CD4-positive, alpha-beta T cell treated with Interleukin-6 for 4 hours (primary cell): Measurements from ENCODE around the gene TMEM218.

Source experiments
- DNase-seq: peaks from one replicate; pipeline ENCODE4 v3.0.0-alpha.2; 2020; ENCODE audit warnings: mixed read lengths

The TMEM218 gene

GRCh38 chr11:125049164-125049792 lies 62.1 kb downstream of the TMEM218 start:
- no peak for DNase-seq
